LNCaP clone FGC (cell line): ENCODE results near the gene GARS1.

Source experiments
- DNase-seq: peaks from one replicate; pipeline ENCODE4 v3.0.0-alpha.2; 2011; ENCODE audit warnings: low read depth
- H3K4me3 ChIP-seq: 2 replicates; pipeline ENCODE4 v1.5.1; 2011; ENCODE audit warnings: mild to moderate bottlenecking, low read depth, low read length, control low read depth
- CTCF ChIP-seq: IDR thresholded peaks from 2 replicates; pipeline ENCODE4 v1.5.1; 2012; ENCODE audit warnings: mild to moderate bottlenecking; ENCODE audit not compliant: control insufficient read depth, insufficient read depth; ENCODE audit errors: extremely low read depth

The GARS1 gene

GRCh38 chr7:30661926-30662325 is 67.2 kb downstream of the GARS1 start:
- DNase-seq, result no peak
- TF ChIP-seq CTCF, result no peak
- H3K4me3 ChIP-seq, result no peak overlapping the region

- DNase-seq, result no peak
- TF ChIP-seq CTCF, result no peak
- no peak overlapping the region for H3K4me3 ChIP-seq
Measured at GRCh38 chr7:30662431-30662939, 67.8 kb downstream of the GARS1 start.

- no peak for TF ChIP-seq CTCF
Measured at GRCh38 chr7:30663414-30663813, 68.7 kb downstream of the GARS1 start.

GRCh38 chr7:30664184-30664885 is 69.7 kb downstream of the GARS1 start:
- H3K4me3 ChIP-seq, result no peak overlapping the region
- TF ChIP-seq CTCF, result no peak
- DNase-seq, result no peak

More at GRCh38 chr7:30663414-30663813, 68.7 kb downstream of the GARS1 start:
- DNase-seq, result no peak
- no peak overlapping the region for H3K4me3 ChIP-seq

GRCh38 chr7:30665043-30665442 is 70.4 kb downstream of the GARS1 start:
- TF ChIP-seq CTCF, result no peak
- no peak overlapping the region for H3K4me3 ChIP-seq
- DNase-seq, result no peak

- TF ChIP-seq CTCF, result no peak
- no peak overlapping the region for H3K4me3 ChIP-seq
- no peak for DNase-seq
Measured at GRCh38 chr7:30665449-30665848, 70.8 kb downstream of the GARS1 start.

- H3K4me3 ChIP-seq, result no peak overlapping the region
- TF ChIP-seq CTCF, result no peak
Measured at GRCh38 chr7:30667172-30667571, 72.5 kb downstream of the GARS1 start.

More at GRCh38 chr7:30667172-30667571, 72.5 kb downstream of the GARS1 start:
- DNase-seq, result no peak
